ENCODE results near the gene TKFC.

Gene TKFC

GRCh38 chr11:61345954-61346843 is 13.2 kb downstream of the TKFC start:
- no peak for DNase-seq

GRCh38 chr11:61347916-61348461 is 15.0 kb downstream of the TKFC start:
- peak; percentile 93 to 98 (median 97) for DNase-seq

GRCh38 chr11:61349189-61349751 is 16.2 kb downstream of the TKFC start:
- peak; percentile 50 to 73 (median 64) for DNase-seq

GRCh38 chr11:61349916-61350315 is 16.9 kb downstream of the TKFC start:
- DNase-seq, result no peak

- no peak for DNase-seq
Observed at GRCh38 chr11:61350336-61350735, 17.3 kb downstream of the TKFC start.

GRCh38 chr11:61350803-61351202 is 17.8 kb downstream of the TKFC start:
- no peak for DNase-seq

GRCh38 chr11:61352038-61352437 is 19.0 kb downstream of the TKFC start:
- no peak for DNase-seq

GRCh38 chr11:61353131-61354067 is 20.4 kb downstream of the TKFC start:
- peak in 1 of 3 donors; percentile 17 for DNase-seq

- no peak for DNase-seq
Observed at GRCh38 chr11:61354208-61354607, 21.2 kb downstream of the TKFC start.

- DNase-seq, result no peak
Observed at GRCh38 chr11:61356706-61357105, 23.7 kb downstream of the TKFC start.

- peak; percentile 75 to 87 (median 86) for DNase-seq
Observed at GRCh38 chr11:61357233-61357893, 24.3 kb downstream of the TKFC start.

- DNase-seq, result no peak
Observed at GRCh38 chr11:61357894-61358239, 24.8 kb downstream of the TKFC start.

- no peak for DNase-seq
Observed at GRCh38 chr11:61358566-61358965, 25.5 kb downstream of the TKFC start.

- DNase-seq, result no peak
Observed at GRCh38 chr11:61359516-61359915, 26.5 kb downstream of the TKFC start.

- no peak for DNase-seq
Observed at GRCh38 chr11:61361237-61361740, 28.3 kb downstream of the TKFC start.

- DNase-seq, result peak; percentile 98
Observed at GRCh38 chr11:61361741-61362541, 28.9 kb downstream of the TKFC start, which contains the start of the genes CYB561A3 and TMEM138. TSS of gene CYB561A3 (minus strand) at chr11:61361882. CDS start at chr11:61356713, 5,169 bp downstream. TSS of gene TMEM138 (plus strand) at chr11:61362374. CDS start at chr11:61364391, 2,017 bp downstream.

GRCh38 chr11:61362542-61362875 is 29.5 kb downstream of the TKFC start:
- peak; percentile 55 to 68 (median 59) for DNase-seq

- DNase-seq, result no peak
Observed at GRCh38 chr11:61364012-61364675, 31.1 kb downstream of the TKFC start.

GRCh38 chr11:61367406-61367805 is 34.4 kb downstream of the TKFC start:
- no peak for DNase-seq

GRCh38 chr11:61368646-61369045 is 35.6 kb downstream of the TKFC start:
- DNase-seq, result peak; percentile 48 to 61 (median 57)

All from suppressor macrophage treated with lipopolysaccharide for 1 hour (primary cell).